Type B pancreatic cell (in vitro differentiated cells): ENCODE results near the gene HLA-DMA. TPM values are rescaled to one million over a fixed set of nuclear protein-coding genes. Genes with fewer than 3 reads are reported as not detected.

ENCODE experiments used
- DNase-seq: peaks from one replicate; pipeline ENCODE4 v3.0.0; 2021; ENCODE audit warnings: mixed read lengths; ENCODE audit not compliant: unreplicated experiment; ENCODE audit errors: extremely low spot score
- H3K27ac Mint-ChIP-seq: 2 replicates; pipeline ENCODE4 v1.8.0; 2021; ENCODE audit warnings: mild to moderate bottlenecking, mixed read lengths
- H3K27me3 Mint-ChIP-seq: 2 replicates; pipeline ENCODE4 v1.8.0; 2021; ENCODE audit warnings: mixed read lengths
- H3K36me3 Mint-ChIP-seq: 2 replicates; pipeline ENCODE4 v1.8.0; 2021; ENCODE audit warnings: mixed read lengths
- H3K4me1 Mint-ChIP-seq: one replicate; pipeline ENCODE4 v1.8.0; 2021; ENCODE audit warnings: mixed read lengths; ENCODE audit not compliant: unreplicated experiment
- H3K4me3 Mint-ChIP-seq: 2 replicates; pipeline ENCODE4 v1.8.0; 2021; ENCODE audit warnings: mild to moderate bottlenecking, mixed read lengths
- H3K9me3 Mint-ChIP-seq: 2 replicates; pipeline ENCODE4 v1.8.0; 2021; ENCODE audit warnings: mixed read lengths
- CTCF ChIP-seq: fragments of 200-600 bp; sonication (generic); conservative IDR thresholded peaks from 2 replicates; pipeline ENCODE4 v1.5.0; 2021; ENCODE audit warnings: antibody characterized with exemption, mild to moderate bottlenecking
- total RNA-seq: library from RNA; stranded (reverse); gene quantifications from 2 replicates; pipeline ENCODE4 v1.2.1, GENCODE V29; 2021; ENCODE audit warnings: low replicate concordance

The HLA-DMA gene
- total RNA-seq, 1 donor from 2014 or later, result 1.5 TPM

- no peak for TF ChIP-seq CTCF
- H3K27ac Mint-ChIP-seq, result no peak overlapping the region
- no peak overlapping the region for H3K4me3 Mint-ChIP-seq
- no peaks in the 10 kb centered on the region for H3K9me3 Mint-ChIP-seq
- peaks cover 51% of the 10 kb centered on the region for H3K27me3 Mint-ChIP-seq
- no peak for DNase-seq
- H3K4me1 Mint-ChIP-seq, result peaks cover 5% of the 10 kb centered on the region
- H3K36me3 Mint-ChIP-seq, result no peaks in the 10 kb centered on the region
Measured at GRCh38 chr6:32936239-32937152, 16.4 kb downstream of the HLA-DMA start.

- no peaks in the 10 kb centered on the region for H3K9me3 Mint-ChIP-seq
Measured at GRCh38 chr6:32935551-32936238, 17.2 kb downstream of the HLA-DMA start.

DNA sequence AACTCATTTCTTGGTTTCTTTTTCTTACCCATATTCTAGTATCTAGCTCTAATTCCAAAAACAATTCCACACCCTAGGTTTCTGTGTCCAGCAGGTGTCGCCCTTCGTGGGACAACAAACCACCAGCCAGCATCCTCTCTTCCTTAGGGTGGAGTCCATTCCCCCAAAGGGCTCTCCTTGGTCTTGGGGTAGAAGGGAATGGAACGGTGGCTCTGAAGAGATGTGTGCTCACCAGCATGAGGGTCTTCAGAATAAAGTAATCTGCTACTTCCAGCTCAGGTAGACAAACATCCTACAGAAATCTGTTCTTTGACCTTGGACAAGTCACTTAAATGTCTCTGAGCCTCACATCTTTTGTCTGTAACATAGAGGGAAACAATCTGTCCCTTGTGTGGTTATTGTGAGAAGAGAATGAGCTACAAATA is 19.2 kb downstream of the HLA-DMA start:
- H3K27me3 Mint-ChIP-seq, result peaks cover 63% of the 10 kb centered on the region
- H3K36me3 Mint-ChIP-seq, result no peaks in the 10 kb centered on the region
- peak; percentile 89 for TF ChIP-seq CTCF

More at GRCh38 chr6:32935551-32936238, 17.2 kb downstream of the HLA-DMA start:
- Mint-ChIP-seq H3K4me3 (no peak overlapping the region), H3K27me3 (peaks cover 53% of the 10 kb centered on the region), H3K4me1 (peaks cover under 1% of the 10 kb centered on the region), H3K27ac (no peak overlapping the region), H3K36me3 (no peaks in the 10 kb centered on the region)
- TF ChIP-seq CTCF, result no peak
- DNase-seq, result no peak

DNA sequence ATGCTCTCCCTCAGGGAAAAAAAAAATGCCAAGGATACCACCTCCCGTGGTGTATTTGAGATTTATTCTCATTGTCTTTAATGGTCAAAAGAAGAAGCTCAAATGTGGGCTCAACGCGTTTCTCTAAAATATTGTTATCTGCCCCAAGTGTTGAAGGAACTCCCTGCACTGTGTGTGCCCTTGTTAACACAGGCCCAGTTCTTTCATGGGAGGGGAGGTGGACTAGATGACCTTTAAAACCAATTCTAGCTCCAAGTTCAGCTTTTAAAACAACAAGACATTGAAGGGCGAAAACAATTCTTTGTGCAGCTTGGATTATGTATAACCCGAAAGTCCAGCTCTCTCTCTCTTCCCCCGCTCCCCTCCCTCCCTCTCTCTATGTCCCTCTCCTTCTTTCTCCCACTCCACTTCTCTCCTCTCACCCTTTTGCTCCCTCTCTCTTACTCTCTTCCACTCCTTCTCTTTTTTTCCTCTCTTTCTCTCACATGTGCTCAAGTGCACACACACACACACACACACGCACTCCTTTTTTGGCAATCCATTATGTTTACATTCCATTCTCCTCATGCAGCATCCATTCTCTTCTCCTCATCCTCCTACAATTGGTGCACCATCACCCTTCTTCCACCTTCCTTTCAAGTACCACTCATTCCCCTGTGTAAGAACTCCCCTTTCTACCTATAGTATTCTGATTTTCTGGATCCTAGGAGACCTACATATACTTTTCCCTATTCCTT is 20.6 kb downstream of the HLA-DMA start:
- Mint-ChIP-seq H3K36me3 (no peaks in the 10 kb centered on the region), H3K9me3 (no peaks in the 10 kb centered on the region), H3K4me1 (no peaks in the 10 kb centered on the region)

More for the DNA sequence above, 19.2 kb downstream of the HLA-DMA start:
- no peak overlapping the region for H3K27ac Mint-ChIP-seq
- H3K9me3 Mint-ChIP-seq, result no peaks in the 10 kb centered on the region
- H3K4me1 Mint-ChIP-seq, result no peaks in the 10 kb centered on the region
- H3K4me3 Mint-ChIP-seq, result no peak overlapping the region
- no peak for DNase-seq

More for the DNA sequence above, 20.6 kb downstream of the HLA-DMA start:
- no peak for DNase-seq
- Mint-ChIP-seq H3K27me3 (peaks cover 53% of the 10 kb centered on the region), H3K27ac (no peak overlapping the region), H3K4me3 (no peak overlapping the region)
- no peak for TF ChIP-seq CTCF
